NT2/D1 (cell line): ENCODE results near the gene CYP4B1.

ENCODE experiments used
- YY1 ChIP-seq: IDR thresholded peaks from 2 replicates; pipeline ENCODE4 v1.6.1; 2011; ENCODE audit not compliant: insufficient read length, insufficient read depth
- ZNF274 ChIP-seq: IDR thresholded peaks from 2 replicates; pipeline ENCODE4 v1.6.1; 2011; ENCODE audit warnings: mild to moderate bottlenecking, low read depth, low read length

DNA sequence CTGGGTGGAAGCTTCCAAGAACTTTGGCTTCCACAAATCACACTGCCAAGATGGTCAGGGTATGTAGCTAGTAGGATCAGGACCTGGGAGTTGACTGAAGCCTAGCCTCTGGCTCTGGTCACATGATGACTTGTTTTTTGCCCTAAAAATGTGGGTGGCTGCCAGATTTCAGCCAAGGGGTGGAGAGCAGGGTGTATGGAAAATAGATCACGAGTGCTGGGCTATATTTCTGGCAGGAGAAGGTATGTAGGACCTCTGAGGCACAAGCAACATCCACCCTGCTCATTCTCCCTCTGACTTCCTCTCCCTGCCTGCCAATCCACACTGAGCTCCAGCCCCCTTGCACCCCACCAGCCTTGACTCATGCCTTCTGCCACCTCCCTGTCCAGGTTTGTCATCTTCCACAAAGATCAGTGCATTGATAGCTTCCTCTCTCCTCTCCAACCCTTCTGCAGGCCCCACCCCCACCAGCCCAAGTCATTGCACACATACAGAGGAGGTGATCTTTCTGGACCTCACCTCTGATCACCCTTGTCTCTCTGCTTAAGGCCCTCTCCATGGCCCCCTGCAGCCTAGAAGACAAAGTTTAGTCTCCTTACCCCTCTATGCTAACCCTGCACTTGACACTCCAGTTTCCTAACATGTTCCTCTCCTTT lies 8.3 kb upstream of the CYP4B1 start:
- TF ChIP-seq YY1 (no peak), ZNF274 (no peak)
